ENCODE measurements around the gene SLC9A7.

Gene SLC9A7

GRCh38 chrX:46704767-46705386 lies 54.0 kb downstream of the SLC9A7 start:
- DNase-seq (ENCODE audit: low read depth in 2 of 2): peak in 1 of 2 experiments; percentile 2

GRCh38 chrX:46703980-46704379 lies 54.9 kb downstream of the SLC9A7 start:
- no peak for DNase-seq (ENCODE audit: low read depth in 2 of 2)

GRCh38 chrX:46698691-46699090 lies 60.2 kb downstream of the SLC9A7 start:
- no peak for DNase-seq (ENCODE audit: low read depth in 2 of 2)

- DNase-seq (ENCODE audit: low read depth in 2 of 2): no peak
Measured at GRCh38 chrX:46695491-46695890, 63.4 kb downstream of the SLC9A7 start.

- DNase-seq (ENCODE audit: low read depth in 2 of 2): no peak
Measured at GRCh38 chrX:46694549-46694948, 64.4 kb downstream of the SLC9A7 start.

GRCh38 chrX:46693149-46693548 lies 65.8 kb downstream of the SLC9A7 start:
- DNase-seq (ENCODE audit: low read depth in 2 of 2): no peak

- no peak for DNase-seq (ENCODE audit: low read depth in 2 of 2)
Measured at GRCh38 chrX:46690818-46691217, 68.1 kb downstream of the SLC9A7 start.

GRCh38 chrX:46687619-46688018 lies 71.3 kb downstream of the SLC9A7 start:
- DNase-seq (ENCODE audit: low read depth in 2 of 2): no peak

- peak in 1 of 2 experiments; percentile 15 for DNase-seq (ENCODE audit: low read depth in 2 of 2)
Measured at GRCh38 chrX:46686003-46686645, 72.8 kb downstream of the SLC9A7 start.

GRCh38 chrX:46683048-46683447 lies 75.9 kb downstream of the SLC9A7 start:
- DNase-seq (ENCODE audit: low read depth in 2 of 2): no peak

- DNase-seq (ENCODE audit: low read depth in 2 of 2): no peak
Measured at GRCh38 chrX:46681849-46682248, 77.1 kb downstream of the SLC9A7 start.

GRCh38 chrX:46678232-46678631 lies 80.7 kb downstream of the SLC9A7 start:
- DNase-seq (ENCODE audit: low read depth in 2 of 2): no peak

- DNase-seq (ENCODE audit: low read depth in 2 of 2): no peak
Measured at GRCh38 chrX:46676399-46677356, 82.2 kb downstream of the SLC9A7 start.

GRCh38 chrX:46673620-46674359 lies 85.1 kb downstream of the SLC9A7 start:
- no peak for DNase-seq (ENCODE audit: low read depth in 2 of 2)

GRCh38 chrX:46670316-46670715 lies 88.6 kb downstream of the SLC9A7 start:
- no peak for DNase-seq (ENCODE audit: low read depth in 2 of 2)

GRCh38 chrX:46666831-46667230 lies 92.1 kb downstream of the SLC9A7 start:
- no peak for DNase-seq (ENCODE audit: low read depth in 2 of 2)

- no peak for DNase-seq (ENCODE audit: low read depth in 2 of 2)
Measured at GRCh38 chrX:46665232-46666152, 93.4 kb downstream of the SLC9A7 start.

- no peak for DNase-seq (ENCODE audit: low read depth in 2 of 2)
Measured at GRCh38 chrX:46662188-46662958, 96.5 kb downstream of the SLC9A7 start.

- DNase-seq (ENCODE audit: low read depth in 2 of 2): no peak
Measured at GRCh38 chrX:46653482-46653881, 105.4 kb downstream of the SLC9A7 start.
